GM23338 (cell line): ENCODE data around the gene ARL15.

ENCODE experiments used
- CREB1 ChIP-seq: fragments of 250-450 bp; sonication (Bioruptor Pico); IDR thresholded peaks from 2 replicates; pipeline ENCODE4 v1.5.0; 2020; ENCODE audit warnings: low read depth, mild to moderate bottlenecking, moderate library complexity
- CTCF ChIP-seq, 2 experiments: fragments of 200-600 bp in 1 of 2; sonication (generic) in 1 of 2; conservative IDR thresholded peaks; 2 replicates each; pipeline versions ENCODE4 v1.5.1 to v1.6.1; 2016 to 2017; ENCODE audit warnings: antibody characterized with exemption in 2 of 2, low read depth in 2 of 2, mild to moderate bottlenecking in 2 of 2, moderate library complexity in 1 of 2
- EZH2 ChIP-seq: fragments of 200-600 bp; sonication (generic); IDR thresholded peaks from one replicate; pipeline ENCODE4 v1.8.0; 2017; ENCODE audit warnings: antibody characterized with exemption, mild to moderate bottlenecking, low read depth; ENCODE audit not compliant: unreplicated experiment
- EZH2phosphoT487 ChIP-seq: fragments of 200-600 bp; sonication (generic); IDR thresholded peaks from one replicate; pipeline ENCODE4 v1.8.1; 2018; ENCODE audit warnings: antibody characterized with exemption; ENCODE audit not compliant: unreplicated experiment
- POLR2AphosphoS5 ChIP-seq: IDR thresholded peaks from 2 replicates; pipeline ENCODE4 v1.6.1; 2016; ENCODE audit warnings: antibody characterized with exemption, low read depth
- REST ChIP-seq: IDR thresholded peaks from one replicate; pipeline ENCODE4 v1.6.1; 2018; ENCODE audit warnings: antibody characterized with exemption; ENCODE audit not compliant: unreplicated experiment
- ZNF114 ChIP-seq: fragments of 250-450 bp; sonication (Bioruptor Pico); IDR thresholded peaks from 2 replicates; pipeline ENCODE4 v1.5.0; 2020; ENCODE audit warnings: mild to moderate bottlenecking, moderate library complexity
- ZNF331 ChIP-seq: fragments of 250-450 bp; sonication (Bioruptor Pico); IDR thresholded peaks from 2 replicates; pipeline ENCODE4 v1.5.0; 2020; ENCODE audit warnings: low read depth, mild to moderate bottlenecking, moderate library complexity
- TF ChIP-seq, protein P1 (sequence below): IDR thresholded peaks from 2 replicates; pipeline ENCODE4 v1.6.1; 2016; ENCODE audit warnings: antibody characterized with exemption

GRCh38 chr5:54021431-54022164 is 288.8 kb downstream of the ARL15 start:
- TF ChIP-seq EZH2 = no peak
- TF ChIP-seq CTCF (conservative IDR thresholded peaks at IDR 0.05; ENCODE audit: low read depth in 2 of 2) = no peak
- TF ChIP-seq EZH2phosphoT487 = no peak
- TF ChIP-seq, protein P1, sequence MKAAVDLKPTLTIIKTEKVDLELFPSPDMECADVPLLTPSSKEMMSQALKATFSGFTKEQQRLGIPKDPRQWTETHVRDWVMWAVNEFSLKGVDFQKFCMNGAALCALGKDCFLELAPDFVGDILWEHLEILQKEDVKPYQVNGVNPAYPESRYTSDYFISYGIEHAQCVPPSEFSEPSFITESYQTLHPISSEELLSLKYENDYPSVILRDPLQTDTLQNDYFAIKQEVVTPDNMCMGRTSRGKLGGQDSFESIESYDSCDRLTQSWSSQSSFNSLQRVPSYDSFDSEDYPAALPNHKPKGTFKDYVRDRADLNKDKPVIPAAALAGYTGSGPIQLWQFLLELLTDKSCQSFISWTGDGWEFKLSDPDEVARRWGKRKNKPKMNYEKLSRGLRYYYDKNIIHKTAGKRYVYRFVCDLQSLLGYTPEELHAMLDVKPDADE = no peak
- TF ChIP-seq POLR2AphosphoS5 = no peak
- TF ChIP-seq REST = no peak
- no peak for TF ChIP-seq ZNF331 (CRISPR knock-in tag)
- no peak for TF ChIP-seq ZNF114 (CRISPR knock-in tag)
- TF ChIP-seq CREB1 (CRISPR knock-in tag) = no peak
